C4-2B (cell line): ENCODE data around the gene KREMEN1.

ENCODE experiments used
- ZFX ChIP-seq: fragments of 450-650 bp; IDR thresholded peaks from 2 replicates; pipeline ENCODE4 v1.6.1; 2017
- TF ChIP-seq, protein P1 (sequence below): fragments of 450-650 bp; conservative IDR thresholded peaks from 2 replicates; pipeline ENCODE4 v1.5.1; 2017; ENCODE audit warnings: mild to moderate bottlenecking

DNA sequence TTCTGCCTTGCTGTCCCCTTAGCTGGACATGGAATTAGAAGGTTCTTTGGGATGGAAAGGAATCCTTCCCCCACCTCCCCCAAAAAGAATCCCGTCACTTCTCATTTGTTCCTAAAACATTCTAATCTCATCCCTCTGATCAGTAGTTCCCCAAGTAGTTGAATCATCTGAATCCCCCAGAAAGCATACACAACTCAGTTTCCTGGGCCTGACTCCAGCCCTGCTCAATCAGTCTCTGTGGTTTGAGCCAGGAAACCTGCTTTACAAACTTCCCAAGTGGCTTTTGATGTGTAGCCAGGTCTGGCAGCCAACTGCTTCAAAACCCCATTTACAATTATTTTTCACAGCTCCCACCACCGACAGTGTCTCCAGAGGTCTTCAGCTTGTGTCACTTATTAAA is 31.4 kb upstream of the KREMEN1 start:
- TF ChIP-seq, protein P1, sequence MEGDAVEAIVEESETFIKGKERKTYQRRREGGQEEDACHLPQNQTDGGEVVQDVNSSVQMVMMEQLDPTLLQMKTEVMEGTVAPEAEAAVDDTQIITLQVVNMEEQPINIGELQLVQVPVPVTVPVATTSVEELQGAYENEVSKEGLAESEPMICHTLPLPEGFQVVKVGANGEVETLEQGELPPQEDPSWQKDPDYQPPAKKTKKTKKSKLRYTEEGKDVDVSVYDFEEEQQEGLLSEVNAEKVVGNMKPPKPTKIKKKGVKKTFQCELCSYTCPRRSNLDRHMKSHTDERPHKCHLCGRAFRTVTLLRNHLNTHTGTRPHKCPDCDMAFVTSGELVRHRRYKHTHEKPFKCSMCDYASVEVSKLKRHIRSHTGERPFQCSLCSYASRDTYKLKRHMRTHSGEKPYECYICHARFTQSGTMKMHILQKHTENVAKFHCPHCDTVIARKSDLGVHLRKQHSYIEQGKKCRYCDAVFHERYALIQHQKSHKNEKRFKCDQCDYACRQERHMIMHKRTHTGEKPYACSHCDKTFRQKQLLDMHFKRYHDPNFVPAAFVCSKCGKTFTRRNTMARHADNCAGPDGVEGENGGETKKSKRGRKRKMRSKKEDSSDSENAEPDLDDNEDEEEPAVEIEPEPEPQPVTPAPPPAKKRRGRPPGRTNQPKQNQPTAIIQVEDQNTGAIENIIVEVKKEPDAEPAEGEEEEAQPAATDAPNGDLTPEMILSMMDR: no peak
- TF ChIP-seq ZFX: no peak
